ENCODE measurements around the gene FOXJ3.

FOXJ3 gene

GRCh38 chr1:42370876-42371549 is 36.0 kb upstream of the FOXJ3 start:
- no peak for DNase-seq (ENCODE audit: extremely low spot score)
- TF ChIP-seq FOXM1 (IDR thresholded peaks at IDR 0.05; ENCODE audit: borderline replicate concordance) = no peak
- no peak for TF ChIP-seq FOXK2 (IDR thresholded peaks at IDR 0.05)
- no peak for TF ChIP-seq ARNT (IDR thresholded peaks at IDR 0.05)
- no peak for TF ChIP-seq SP1 (IDR thresholded peaks at IDR 0.05)
- TF ChIP-seq ZNF384 (IDR thresholded peaks at IDR 0.05) = no peak
- TF ChIP-seq HDGF (IDR thresholded peaks at IDR 0.05; ENCODE audit: borderline replicate concordance) = no peak
- TF ChIP-seq CTBP1 (IDR thresholded peaks at IDR 0.05; ENCODE audit: borderline replicate concordance) = no peak
- no peak for TF ChIP-seq L3MBTL2 (conservative IDR thresholded peaks at IDR 0.05)
- no peak for TF ChIP-seq PKNOX1 (IDR thresholded peaks at IDR 0.05)
- TF ChIP-seq LEF1 (IDR thresholded peaks at IDR 0.05; ENCODE audit: borderline replicate concordance) = no peak
- no peak for TF ChIP-seq TARDBP (IDR thresholded peaks at IDR 0.05)
- no peak for TF ChIP-seq FOXA1 (IDR thresholded peaks at IDR 0.05)
- no peak for TF ChIP-seq NFRKB (IDR thresholded peaks at IDR 0.05)
- TF ChIP-seq SUZ12 (IDR thresholded peaks at IDR 0.05) = no peak
- no peak for TF ChIP-seq ELF4 (IDR thresholded peaks at IDR 0.05)
- POLR2A ChIA-PET = no interaction called here
- CTCF ChIA-PET = interaction anchor here (0.5 kb wide), 1 partner anchor 158 kb away, joined by 3 read pairs; no protein-coding TSS in a partner anchor

GRCh38 chr1:42369471-42369870 is 34.4 kb upstream of the FOXJ3 start:
- DNase-seq (ENCODE audit: extremely low spot score) = no peak
- CTCF ChIA-PET = interaction anchor here (0.6 kb wide), 1 partner anchor 84 kb away, joined by 3 read pairs; no protein-coding TSS in a partner anchor

GRCh38 chr1:42368096-42368795 is 33.2 kb upstream of the FOXJ3 start:
- no peak for TF ChIP-seq L3MBTL2 (conservative IDR thresholded peaks at IDR 0.05)
- TF ChIP-seq FOXM1 (IDR thresholded peaks at IDR 0.05; ENCODE audit: borderline replicate concordance) = no peak
- no peak for TF ChIP-seq SP1 (IDR thresholded peaks at IDR 0.05)
- no peak for TF ChIP-seq FOXK2 (IDR thresholded peaks at IDR 0.05)
- TF ChIP-seq TARDBP (IDR thresholded peaks at IDR 0.05) = no peak
- TF ChIP-seq PKNOX1 (IDR thresholded peaks at IDR 0.05) = no peak
- DNase-seq (ENCODE audit: extremely low spot score) = no peak
- ChIA-PET POLR2A (no interaction called here), CTCF (no interaction called here)

More at GRCh38 chr1:42369471-42369870, 34.4 kb upstream of the FOXJ3 start:
- TF ChIP-seq L3MBTL2 (conservative IDR thresholded peaks at IDR 0.05) (no peak), ZNF384 (IDR thresholded peaks at IDR 0.05) (no peak), PKNOX1 (IDR thresholded peaks at IDR 0.05) (no peak), LEF1 (IDR thresholded peaks at IDR 0.05; ENCODE audit: borderline replicate concordance) (no peak), NFRKB (IDR thresholded peaks at IDR 0.05) (no peak), CTBP1 (IDR thresholded peaks at IDR 0.05; ENCODE audit: borderline replicate concordance) (no peak), SUZ12 (IDR thresholded peaks at IDR 0.05) (no peak), ARNT (IDR thresholded peaks at IDR 0.05) (no peak), FOXK2 (IDR thresholded peaks at IDR 0.05) (no peak), FOXM1 (IDR thresholded peaks at IDR 0.05; ENCODE audit: borderline replicate concordance) (no peak)
- POLR2A ChIA-PET = no interaction called here

GRCh38 chr1:42365118-42365517 is 30.1 kb upstream of the FOXJ3 start:
- no peak for TF ChIP-seq NFRKB (IDR thresholded peaks at IDR 0.05)
- no peak for TF ChIP-seq ELF4 (IDR thresholded peaks at IDR 0.05)
- TF ChIP-seq HDGF (IDR thresholded peaks at IDR 0.05; ENCODE audit: borderline replicate concordance) = no peak
- TF ChIP-seq BHLHE40 (IDR thresholded peaks at IDR 0.05; ENCODE audit: borderline replicate concordance) = no peak
- no peak for TF ChIP-seq FOXM1 (IDR thresholded peaks at IDR 0.05; ENCODE audit: borderline replicate concordance)
- DNase-seq (ENCODE audit: extremely low spot score) = no peak
- POLR2A ChIA-PET = no interaction called here
- CTCF ChIA-PET = no interaction called here

- POLR2A ChIA-PET = no interaction called here
- CTCF ChIA-PET = no interaction called here
- no peak for TF ChIP-seq TARDBP (IDR thresholded peaks at IDR 0.05)
- TF ChIP-seq L3MBTL2 (conservative IDR thresholded peaks at IDR 0.05) = no peak
- no peak for TF ChIP-seq ARNT (IDR thresholded peaks at IDR 0.05)
- TF ChIP-seq SP1 (IDR thresholded peaks at IDR 0.05) = no peak
- no peak for TF ChIP-seq BHLHE40 (IDR thresholded peaks at IDR 0.05; ENCODE audit: borderline replicate concordance)
- no peak for DNase-seq (ENCODE audit: extremely low spot score)
These were observed 29.5 kb upstream of the FOXJ3 start for GRCh38 chr1:42364542-42364941.

- ChIA-PET POLR2A (no interaction called here), CTCF (interaction anchor here (0.5 kb wide), 1 partner anchor 218 kb away, joined by 5 read pairs; no protein-coding TSS in a partner anchor)
- no peak for DNase-seq (ENCODE audit: extremely low spot score)
- TF ChIP-seq CTBP1 (IDR thresholded peaks at IDR 0.05; ENCODE audit: borderline replicate concordance) (no peak), ELF4 (IDR thresholded peaks at IDR 0.05) (no peak), NFRKB (IDR thresholded peaks at IDR 0.05) (no peak), LEF1 (IDR thresholded peaks at IDR 0.05; ENCODE audit: borderline replicate concordance) (no peak), HDGF (IDR thresholded peaks at IDR 0.05; ENCODE audit: borderline replicate concordance) (no peak), TARDBP (IDR thresholded peaks at IDR 0.05) (no peak), SP1 (IDR thresholded peaks at IDR 0.05) (no peak)
These were observed 29.1 kb upstream of the FOXJ3 start for GRCh38 chr1:42364089-42364488.
